PC-9 (cell line): ENCODE data around the gene PRRX1. TPM values are rescaled to one million over a fixed set of nuclear protein-coding genes. Genes with fewer than 3 reads are reported as not detected.

Experiments
- BruUV-seq: library from RNA; stranded (reverse); fragments of 400-500 nt; replicated peaks from 2 replicates; lab custom pipeline; 2021; lab: Mats Ljungman, UMichigan
- CTCF ChIA-PET: fragments of 300-600 bp; sonication (Branson Sonifier 250); formaldehyde crosslinking; loops from one replicate; lab custom pipeline; 2022; ENCODE audit warnings: antibody characterized with exemption; lab: Charles Lee
- POLR2A ChIA-PET: fragments of 300-600 bp; sonication (Branson Sonifier 250); formaldehyde crosslinking; loops from one replicate; lab custom pipeline; 2022; ENCODE audit warnings: antibody characterized with exemption; ENCODE audit not compliant: unreplicated experiment; lab: Charles Lee
- DNase-seq, 2 experiments: peaks; one replicate each; pipeline versions ENCODE4 v3.0.0 to v3.0.0-alpha.2; 2015 to 2022; ENCODE audit warnings: mixed read lengths in 1 of 2
- H2AFZ ChIP-seq: fragments of 200-600 bp; sonication (generic); 2 replicates; pipeline ENCODE4 v1.8.1; 2017; ENCODE audit warnings: antibody characterized with exemption
- H3F3A ChIP-seq: fragments of 200-600 bp; sonication (generic); 2 replicates; pipeline ENCODE4 v1.8.1; 2017; ENCODE audit warnings: antibody characterized with exemption, mild to moderate bottlenecking, low read depth; ENCODE audit not compliant: insufficient read depth
- H3K27ac ChIP-seq: fragments of 200-600 bp; sonication (generic); 2 replicates; pipeline ENCODE4 v1.6.1; 2016; ENCODE audit warnings: mixed run types
- H3K27me3 ChIP-seq: fragments of 200-600 bp; sonication (generic); 2 replicates; pipeline ENCODE4 v1.6.1; 2016; ENCODE audit warnings: low read depth, mixed run types; ENCODE audit not compliant: insufficient read depth
- H3K36me3 ChIP-seq: fragments of 200-600 bp; sonication (generic); 2 replicates; pipeline ENCODE4 v1.6.1; 2016; ENCODE audit warnings: low read depth, mixed run types
- H3K4me1 ChIP-seq: fragments of 200-600 bp; sonication (generic); replicated peaks from 2 replicates; pipeline ENCODE4 v1.6.1; 2016; ENCODE audit warnings: mixed run types; ENCODE audit not compliant: insufficient read depth
- H3K4me2 ChIP-seq: fragments of 200-600 bp; sonication (generic); 2 replicates; pipeline ENCODE4 v1.6.1; 2017; ENCODE audit warnings: mixed run types
- H3K4me3 ChIP-seq: fragments of 200-600 bp; sonication (generic); 2 replicates; pipeline ENCODE4 v1.6.1; 2016; ENCODE audit warnings: mixed run types
- H3K79me2 ChIP-seq: fragments of 200-600 bp; sonication (generic); 2 replicates; pipeline ENCODE4 v1.6.1; 2017; ENCODE audit warnings: low read depth, mixed run types
- H3K9me2 ChIP-seq: fragments of 200-600 bp; sonication (generic); 2 replicates; pipeline ENCODE4 v1.8.1; 2017; ENCODE audit warnings: mild to moderate bottlenecking; ENCODE audit not compliant: insufficient read depth
- H3K9me3 ChIP-seq: fragments of 200-600 bp; sonication (generic); 2 replicates; pipeline ENCODE4 v1.8.1; 2016; ENCODE audit warnings: low read depth; ENCODE audit not compliant: insufficient read depth
- H4K20me1 ChIP-seq: fragments of 200-600 bp; sonication (generic); 2 replicates; pipeline ENCODE4 v1.8.1; 2017; ENCODE audit not compliant: insufficient read depth
- CTCF ChIP-seq: fragments of 200-600 bp; sonication (generic); conservative IDR thresholded peaks from 2 replicates; pipeline ENCODE4 v1.6.1; 2017; ENCODE audit warnings: mixed run types, antibody characterized with exemption, mild to moderate bottlenecking, moderate library complexity
- EZH2 ChIP-seq: fragments of 200-600 bp; sonication (generic); IDR thresholded peaks from 2 replicates; pipeline ENCODE4 v1.8.0; 2017; ENCODE audit warnings: antibody characterized with exemption, low read depth
- intact Hi-C: fragments of 100-400 bp; cut with micrococcal nuclease; formaldehyde crosslinking; loops from one replicate; pipeline ENCODE4 v1.10.0; 2022; ENCODE audit not compliant: unreplicated experiment
- total RNA-seq: library from RNA; stranded (reverse); gene quantifications from 2 replicates; pipeline ENCODE4 v1.2.3, GENCODE V29; 2021

PRRX1 gene
- total RNA-seq, 1 experiment from 2014 or later, result not detected

GRCh38 chr1:170694172-170694926 is 30.4 kb downstream of the PRRX1 start:
- no peak overlapping the region for H3K4me3 ChIP-seq
- no peaks in the 10 kb centered on the region for H3F3A ChIP-seq
- no peak overlapping the region for H3K27ac ChIP-seq
- no peaks in the 10 kb centered on the region for H3K4me1 ChIP-seq
- no peaks in the 10 kb centered on the region for H3K9me3 ChIP-seq
- POLR2A ChIA-PET, result interaction anchor here (0.5 kb wide), 1 partner anchor 13 kb away, joined by 3 read pairs; no protein-coding TSS in a partner anchor
- intact Hi-C loops, result no loop called here
- H3K27me3 ChIP-seq, result no peaks in the 10 kb centered on the region
- CTCF ChIA-PET, result no interaction called here
- H3K79me2 ChIP-seq, result no peaks in the 10 kb centered on the region
- H2AFZ ChIP-seq, result no peak overlapping the region
- no TSS peak for BruUV-seq
- no peak overlapping the region for H3K4me2 ChIP-seq
- DNase-seq, result no peak
- no peaks in the 10 kb centered on the region for H3K36me3 ChIP-seq
- TF ChIP-seq CTCF, result no peak
- no peak for TF ChIP-seq EZH2
- 0 out of 2 replicates have a peak, but pooled peaks cover 2% of the 10 kb centered on the region for H4K20me1 ChIP-seq
- no peaks in the 10 kb centered on the region for H3K9me2 ChIP-seq

GRCh38 chr1:170695955-170696590 is 32.1 kb downstream of the PRRX1 start:
- no peaks in the 10 kb centered on the region for H3K79me2 ChIP-seq
- no peak overlapping the region for H2AFZ ChIP-seq
- no peak for TF ChIP-seq EZH2
- no peak for TF ChIP-seq CTCF
- no peaks in the 10 kb centered on the region for H3K4me1 ChIP-seq
- H3K9me2 ChIP-seq, result no peaks in the 10 kb centered on the region
- H3K27ac ChIP-seq, result no peak overlapping the region
- BruUV-seq, result no TSS peak
- POLR2A ChIA-PET, result no interaction called here
- no peak overlapping the region for H3K4me3 ChIP-seq
- no peaks in the 10 kb centered on the region for H3K27me3 ChIP-seq
- no peaks in the 10 kb centered on the region for H3F3A ChIP-seq
- intact Hi-C loops, result no loop called here
- CTCF ChIA-PET, result no interaction called here
- no peaks in the 10 kb centered on the region for H3K36me3 ChIP-seq
- H4K20me1 ChIP-seq, result 0 out of 2 replicates have a peak, but pooled peaks cover 2% of the 10 kb centered on the region
- H3K9me3 ChIP-seq, result no peaks in the 10 kb centered on the region
- H3K4me2 ChIP-seq, result no peak overlapping the region
- no peak for DNase-seq

GRCh38 chr1:170696591-170697290 is 32.8 kb downstream of the PRRX1 start:
- H3K9me3 ChIP-seq, result no peaks in the 10 kb centered on the region
- H3K79me2 ChIP-seq, result no peaks in the 10 kb centered on the region
- H3K36me3 ChIP-seq, result no peaks in the 10 kb centered on the region
- DNase-seq, result no peak
- no peaks in the 10 kb centered on the region for H3K9me2 ChIP-seq
- ChIA-PET CTCF (no interaction called here), POLR2A (no interaction called here)
- no TSS peak for BruUV-seq
- no peak overlapping the region for H3K4me2 ChIP-seq
- H3K27ac ChIP-seq, result no peak overlapping the region
- no peaks in the 10 kb centered on the region for H3K4me1 ChIP-seq
- H3F3A ChIP-seq, result no peaks in the 10 kb centered on the region
- no peak overlapping the region for H2AFZ ChIP-seq
- no peak for TF ChIP-seq EZH2
- TF ChIP-seq CTCF, result no peak
- no peak overlapping the region for H3K4me3 ChIP-seq
- no peaks in the 10 kb centered on the region for H3K27me3 ChIP-seq
- 0 out of 2 replicates have a peak, but pooled peaks cover 2% of the 10 kb centered on the region for H4K20me1 ChIP-seq
- intact Hi-C loops, result no loop called here
